Hematopoietic multipotent progenitor cell (in vitro differentiated cells): ENCODE results near the gene RAB17. TPM values are rescaled to one million over a fixed set of nuclear protein-coding genes. Genes with fewer than 3 reads are reported as not detected.
"Not testable (repeated sequence)": the region's sequence is repeated elsewhere in the genome, so short reads cannot be mapped to it uniquely, and the experiment has no call there.

ENCODE experiments used
- DNase-seq, 3 donors: peaks; one replicate each; pipeline ENCODE4 v3.0.0-alpha.2; 2011 to 2015; ENCODE audit warnings: low read depth in 2 of 3, low spot score in 2 of 3
- total RNA-seq: library from RNA; depleted of rRNA; stranded (reverse); fragments of >200 nt; gene quantifications from one replicate; pipeline ENCODE4 v1.2.3, GENCODE V29; 2012

Gene RAB17
- total RNA-seq, 1 donor = not detected

DNA sequence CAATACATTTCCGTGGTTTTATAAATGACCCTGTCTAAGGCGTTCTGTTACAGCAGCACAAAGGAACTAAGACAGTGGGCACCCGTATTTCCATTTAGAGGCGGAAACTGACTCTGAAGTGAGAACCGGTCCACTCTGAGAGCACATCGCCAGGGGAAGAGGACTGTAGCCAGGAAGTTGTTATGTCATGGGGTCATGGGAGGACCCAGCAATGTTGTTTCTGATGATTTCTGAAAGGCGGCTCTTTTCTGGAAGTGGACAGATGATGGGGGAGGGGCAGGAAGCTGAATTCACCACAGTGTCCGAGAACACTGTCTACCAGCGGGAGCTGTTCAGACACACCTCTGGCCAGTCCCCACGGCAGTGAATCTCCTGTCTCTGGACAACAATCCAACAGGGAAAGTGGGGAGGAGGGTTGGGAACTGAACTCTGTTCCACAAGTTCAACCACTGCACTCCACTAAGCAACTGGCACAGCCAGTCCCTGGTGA lies 34.7 kb upstream of the RAB17 start:
- DNase-seq = no peak

DNA sequence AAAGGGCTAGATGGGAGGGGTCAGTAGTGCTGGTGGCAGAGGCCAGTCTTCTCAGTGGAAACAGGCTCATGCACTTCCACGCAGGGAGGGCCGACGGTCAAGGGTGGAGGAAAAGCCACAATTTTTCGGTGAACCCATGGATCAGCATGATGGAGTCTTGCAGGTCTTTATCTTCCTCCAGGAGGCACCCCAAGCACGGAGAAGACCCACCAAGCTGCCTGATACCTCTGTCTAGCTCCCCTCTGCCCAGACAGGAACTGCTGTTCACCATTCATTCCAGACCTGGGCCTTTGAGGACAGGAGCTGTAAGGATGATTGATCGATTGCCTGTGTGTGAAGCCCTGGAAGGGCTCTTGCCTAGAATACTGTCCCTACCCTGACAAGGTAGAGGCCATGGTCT lies 34.0 kb upstream of the RAB17 start:
- DNase-seq = no peak

DNA sequence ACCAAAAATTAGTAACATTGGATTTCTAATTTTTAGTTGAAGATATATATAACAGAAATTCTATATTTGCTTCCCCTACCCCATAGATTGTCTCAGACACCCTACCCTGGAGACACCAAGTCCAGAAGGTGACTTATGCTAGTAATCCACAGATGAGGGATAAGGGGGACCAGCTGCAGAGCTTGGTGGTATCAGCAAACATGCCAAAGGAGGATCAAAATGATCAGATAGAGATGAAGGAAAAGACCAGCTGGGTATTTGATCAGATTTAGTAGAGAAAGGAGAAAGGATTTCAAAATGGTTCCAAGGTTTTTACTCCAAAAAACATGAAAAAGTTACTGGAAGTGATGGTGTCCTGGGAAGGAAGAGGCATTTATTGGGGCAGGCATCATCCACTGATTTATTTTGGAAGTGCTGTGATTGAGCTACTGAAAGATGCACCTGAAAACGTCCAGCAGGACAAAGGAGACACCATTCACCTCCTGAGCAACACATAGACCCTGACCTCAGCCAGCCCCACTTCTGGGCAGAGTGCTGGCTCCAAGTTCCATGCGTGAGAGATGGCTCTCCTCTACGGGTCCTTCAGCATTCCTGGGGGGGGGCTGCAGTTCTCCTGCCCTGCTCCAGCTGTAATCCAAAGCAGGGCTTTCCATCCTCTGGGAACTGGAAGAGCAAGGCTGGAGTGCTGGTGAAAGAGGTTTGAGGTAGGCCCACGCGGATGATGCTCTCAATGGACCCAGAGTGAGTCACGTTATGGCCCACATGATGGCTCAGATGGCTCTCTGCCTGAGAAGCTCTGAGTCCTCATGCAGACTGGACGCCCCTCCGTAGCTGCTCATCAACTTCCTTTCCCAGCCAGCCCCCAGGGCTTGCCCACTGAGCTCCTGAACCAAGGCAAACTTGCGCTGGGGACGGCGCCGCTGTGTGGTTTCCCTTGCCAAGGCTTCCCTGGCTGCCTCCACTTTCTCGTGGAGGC lies 33.2 kb upstream of the RAB17 start:
- DNase-seq = no peak

GRCh38 chr2:237618449-237618848 lies 27.9 kb upstream of the RAB17 start:
- DNase-seq = no peak

DNA sequence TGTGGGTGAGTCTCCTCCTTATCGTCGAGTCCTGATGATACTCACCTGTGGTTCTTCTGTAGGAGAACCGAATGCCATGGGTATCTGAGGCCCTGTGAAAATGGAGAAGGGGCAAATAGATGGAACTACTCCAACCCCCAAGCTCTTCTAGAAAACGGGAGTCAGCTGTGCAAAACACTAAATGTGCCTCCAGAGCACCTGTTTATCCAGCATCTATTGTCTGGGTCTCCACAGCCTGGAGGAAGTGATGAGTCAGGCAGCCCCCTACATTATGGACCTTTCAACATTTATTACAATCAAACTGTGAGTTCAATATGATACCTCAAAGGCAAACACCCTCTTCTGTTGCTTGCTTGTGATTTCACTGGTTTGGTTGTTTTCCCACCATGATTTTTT lies 27.1 kb upstream of the RAB17 start:
- DNase-seq = peak in 2 of 3 donors; percentile 28 to 52

DNA sequence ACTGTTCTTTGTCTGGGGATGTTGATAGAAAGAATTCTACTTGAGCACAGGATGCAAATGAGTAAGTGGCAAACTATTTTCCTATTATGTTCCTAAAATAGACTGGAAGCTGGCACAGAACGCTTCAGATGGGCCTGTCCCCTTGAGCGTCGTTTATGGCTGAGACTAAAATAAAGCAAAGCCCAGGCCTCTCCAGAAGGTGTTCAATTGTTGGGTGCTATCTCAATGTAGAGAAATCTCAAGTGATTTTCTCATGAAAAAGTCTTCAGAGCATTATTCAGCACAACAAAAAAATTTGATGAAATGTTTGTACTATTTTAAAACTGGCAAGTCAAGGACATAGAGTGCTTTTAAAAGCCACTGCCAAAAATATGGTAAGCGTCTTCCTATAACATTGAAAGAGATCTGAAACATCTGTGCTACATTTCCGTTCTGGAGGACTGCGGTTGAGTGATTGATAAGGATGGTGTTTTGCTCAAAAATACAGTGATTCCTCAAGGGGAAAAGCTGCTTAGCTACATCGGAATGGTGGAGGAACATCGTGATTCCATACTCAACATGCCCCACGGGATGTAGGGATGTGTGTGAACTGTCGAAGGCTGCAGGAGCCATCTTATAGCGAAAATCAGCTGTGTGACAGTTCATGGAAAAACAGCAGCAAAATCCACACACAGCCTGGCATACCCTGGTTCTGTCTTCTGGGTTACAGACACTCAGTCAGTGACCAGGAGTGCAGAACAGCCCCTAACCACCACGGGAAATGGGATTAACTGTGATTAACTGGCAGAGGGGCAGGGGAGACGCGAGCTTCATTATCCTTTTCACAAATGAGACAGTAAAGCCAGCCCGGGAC lies 26.4 kb upstream of the RAB17 start:
- DNase-seq = peak in 2 of 3 donors; percentile 84 to 94

DNA sequence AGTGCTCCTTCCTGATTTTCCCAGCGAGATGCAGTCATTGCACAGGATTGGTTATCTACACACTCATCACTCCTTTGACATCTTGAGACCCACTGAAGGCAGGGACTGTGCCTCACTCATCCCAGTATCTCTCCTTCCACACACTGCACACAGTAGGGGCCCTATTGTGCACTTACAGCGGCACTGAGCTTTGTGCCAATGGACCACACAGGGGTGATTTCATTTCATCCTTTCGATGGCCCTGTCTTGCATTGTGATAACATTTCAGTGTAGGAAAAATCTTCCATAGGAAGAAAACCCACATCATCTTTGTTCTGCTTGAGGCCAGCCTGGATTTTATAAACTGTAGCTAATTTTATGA lies 25.8 kb upstream of the RAB17 start:
- DNase-seq = no peak

DNA sequence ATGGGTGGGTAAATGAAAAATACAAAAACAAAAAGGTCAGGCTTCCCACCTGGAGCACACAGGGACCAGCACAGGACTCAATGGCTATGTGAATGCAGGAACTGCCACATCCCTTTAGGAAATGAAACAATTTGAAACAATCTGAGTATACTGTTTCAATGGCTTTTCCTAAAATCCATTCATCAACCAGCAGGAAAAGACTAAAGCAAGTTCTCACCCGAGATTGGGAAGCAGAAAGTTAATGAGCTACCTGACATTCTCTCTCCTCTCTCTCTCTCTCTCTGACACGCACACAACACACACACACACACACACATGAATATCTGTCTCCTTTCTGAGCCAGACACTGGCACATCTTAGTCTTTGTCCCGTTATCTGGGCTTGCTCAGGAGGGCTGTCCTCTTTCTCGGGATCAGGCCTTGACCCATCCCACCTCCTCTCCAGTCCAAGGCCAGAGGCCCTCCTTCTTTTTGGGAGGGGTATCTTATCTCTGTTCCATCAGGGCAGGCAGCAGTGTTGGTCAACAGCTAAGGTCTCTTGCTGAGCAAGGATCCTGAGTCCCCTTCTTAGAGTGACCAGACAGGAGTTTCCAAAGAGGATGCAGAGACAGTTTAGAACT lies 25.2 kb upstream of the RAB17 start:
- DNase-seq = no peak

GRCh38 chr2:237614151-237614720 lies 23.7 kb upstream of the RAB17 start:
- peak in 2 of 3 donors; percentile 71 to 77 for DNase-seq

- no peak for DNase-seq
Measured at GRCh38 chr2:237613679-237614078, 23.1 kb upstream of the RAB17 start.

GRCh38 chr2:237612527-237613357 lies 22.2 kb upstream of the RAB17 start:
- DNase-seq = no peak

DNA sequence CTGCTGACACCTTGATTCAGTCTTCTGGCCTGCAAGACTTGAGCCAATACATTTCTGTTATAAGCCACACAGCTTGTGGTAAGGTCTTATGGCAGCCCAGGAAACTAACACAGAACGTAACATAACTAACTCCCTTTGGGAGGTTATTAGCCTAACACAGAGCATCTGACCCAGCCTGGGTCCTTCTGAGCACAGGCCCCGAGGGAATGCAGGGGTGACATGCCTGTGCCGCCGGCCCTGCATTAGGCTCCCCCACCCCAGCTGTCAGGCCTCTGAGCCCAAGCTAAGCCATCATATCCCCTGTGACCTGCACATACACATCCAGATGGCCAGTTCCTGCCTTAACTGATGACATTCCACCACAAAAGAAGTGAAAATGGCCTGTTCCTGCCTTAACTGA lies 16.0 kb upstream of the RAB17 start:
- DNase-seq = not testable (repeated sequence)

GRCh38 chr2:237604960-237605359 lies 14.4 kb upstream of the RAB17 start:
- no peak for DNase-seq

DNA sequence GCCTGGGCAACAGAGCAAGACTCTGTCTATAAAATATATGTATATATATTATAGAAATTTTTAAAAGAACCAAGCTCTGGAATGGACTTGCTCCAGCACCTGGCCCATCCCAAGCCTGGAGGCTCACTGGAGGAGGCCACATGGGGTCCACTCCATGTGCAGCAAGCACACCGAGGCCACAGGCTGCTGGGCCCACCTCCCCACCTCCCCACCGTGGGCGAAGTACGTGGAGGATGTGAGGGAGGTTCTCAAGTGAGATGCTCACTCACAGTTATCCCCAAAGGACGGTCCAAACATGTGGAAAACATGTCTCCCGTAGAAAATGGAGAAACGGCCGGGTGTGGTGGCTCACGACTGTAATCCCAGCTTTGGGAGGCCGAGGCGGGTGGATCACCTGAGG lies 13.9 kb upstream of the RAB17 start:
- DNase-seq = no peak

DNA sequence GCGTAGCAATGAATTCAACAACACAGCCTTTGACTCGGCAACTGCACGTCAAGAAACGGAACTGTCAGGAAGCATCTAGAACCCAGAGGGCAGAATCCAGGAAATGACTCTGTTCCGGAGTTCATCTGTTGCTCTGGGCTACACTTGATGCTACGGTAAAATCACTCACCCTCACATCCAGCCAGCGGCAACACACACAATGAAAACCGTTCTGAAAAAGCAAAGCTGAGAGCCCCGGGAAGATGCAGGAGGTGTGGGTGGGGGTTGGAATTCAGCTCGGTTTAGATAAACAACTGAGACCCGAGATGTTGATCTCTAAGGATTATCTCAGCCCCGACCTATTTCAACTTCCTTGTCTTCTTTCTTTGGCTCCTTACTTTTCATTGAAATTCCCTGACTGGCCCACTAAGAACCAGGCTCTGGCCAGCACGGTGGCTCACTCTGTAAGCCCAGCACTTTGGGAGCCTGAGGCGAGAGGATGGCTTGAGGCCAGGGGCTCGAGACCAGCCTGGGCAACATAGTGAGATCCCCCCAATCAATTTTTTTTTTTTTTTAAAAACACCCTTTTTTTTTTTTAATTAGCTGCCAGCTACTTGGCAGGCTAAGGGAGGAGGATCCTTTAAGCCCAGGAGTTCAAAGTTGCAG lies 13.3 kb upstream of the RAB17 start:
- DNase-seq = peak; percentile 54 to 95 (median 88)

DNA sequence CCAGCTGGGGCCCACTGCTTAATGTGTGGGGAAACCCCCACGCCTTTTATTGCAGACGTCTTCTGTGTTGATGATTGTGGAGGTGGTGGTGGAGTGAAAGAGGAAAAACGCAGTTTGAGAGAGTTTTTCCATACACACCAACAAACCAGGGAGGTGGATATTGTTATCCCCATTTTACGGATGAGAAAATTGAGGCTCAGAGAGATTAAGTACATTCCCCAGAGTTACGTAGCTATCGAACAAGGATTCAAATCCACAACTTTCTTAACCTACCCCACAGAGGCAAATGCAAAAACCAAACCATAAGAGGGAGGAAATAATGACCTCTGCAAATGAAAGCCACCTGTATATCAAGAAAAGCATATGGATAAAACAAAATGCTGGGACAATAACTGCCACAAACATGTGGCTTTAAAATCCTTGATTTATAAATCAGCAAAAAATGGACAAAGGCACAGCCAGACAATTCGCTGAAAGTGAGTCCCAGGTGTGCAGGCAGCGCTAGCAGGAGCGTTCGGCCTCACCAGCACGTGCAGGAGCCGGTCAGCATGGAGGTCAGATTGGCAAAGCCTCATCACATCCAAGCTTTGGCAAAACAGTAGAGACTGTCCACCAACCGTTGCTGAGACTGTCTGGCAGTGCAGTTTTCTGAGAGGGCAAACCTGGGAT lies 12.6 kb upstream of the RAB17 start:
- DNase-seq = no peak

DNA sequence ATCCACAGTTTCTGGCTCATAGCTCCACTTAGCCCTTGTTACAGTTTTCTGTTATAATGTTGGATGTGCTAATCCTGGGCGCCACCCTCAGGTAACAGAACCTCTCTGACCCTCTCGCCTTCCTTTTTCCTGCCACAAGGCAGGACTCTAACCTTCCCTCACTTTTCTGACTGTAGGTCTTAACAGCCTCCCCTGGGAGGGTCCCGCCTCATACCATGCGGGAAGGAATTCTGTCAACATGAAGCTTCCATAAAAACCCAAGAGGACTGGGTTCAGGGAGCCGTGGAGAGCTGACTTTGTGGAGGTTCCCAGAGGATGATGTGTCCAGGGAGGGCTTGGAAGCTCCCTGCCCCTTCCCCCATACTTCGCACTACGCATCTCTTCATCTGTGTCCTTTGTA lies 11.9 kb upstream of the RAB17 start:
- DNase-seq = no peak

DNA sequence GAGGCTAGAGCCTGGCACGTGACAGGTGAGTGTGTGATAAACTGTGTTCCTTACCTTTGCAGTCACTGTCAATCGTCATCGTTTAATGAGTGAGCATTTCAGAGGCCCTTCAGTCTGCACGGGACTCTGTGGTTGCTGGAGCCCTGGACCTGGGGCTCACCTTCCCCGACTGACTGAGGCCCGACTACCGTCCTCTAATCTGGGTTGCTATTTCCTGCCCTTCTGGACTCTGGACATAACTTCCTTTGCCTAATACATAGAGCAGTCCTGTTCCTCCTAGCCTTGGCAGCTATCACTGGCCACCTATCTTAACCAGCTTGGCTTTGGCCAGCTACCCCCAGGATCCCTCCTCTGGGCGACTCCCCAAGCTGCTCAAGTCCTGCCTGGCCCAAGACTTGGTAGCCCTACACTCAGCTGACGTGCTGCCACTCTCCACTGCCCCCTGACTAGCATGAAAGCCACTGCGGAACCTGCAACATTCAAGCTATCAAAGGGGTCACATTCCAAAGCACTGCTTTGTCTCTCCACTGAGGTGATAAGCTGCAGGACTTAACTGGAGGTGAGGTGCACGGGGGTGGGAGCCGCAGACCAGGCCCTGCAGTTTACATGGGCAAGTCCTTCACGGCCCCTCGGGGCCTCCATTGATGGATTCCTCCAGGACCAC lies 11.1 kb upstream of the RAB17 start:
- no peak for DNase-seq
